Tibial nerve (tissue), 4 donors: ENCODE measurements around the gene UNC79. TPM values are rescaled to one million over a fixed set of nuclear protein-coding genes. Genes with fewer than 3 reads are reported as not detected.

Experiments used
- DNase-seq, 2 donors: peaks; one replicate each; pipeline ENCODE4 v3.0.0-alpha.2; 2019; ENCODE audit warnings: low spot score in 2 of 2
- H3K27ac ChIP-seq, 4 donors: fragments of 200-600 bp; sonication (generic) in 3 of 4; one replicate each; pipeline ENCODE4 v1.5.1; 2017 to 2019; ENCODE audit warnings: mild to moderate bottlenecking in 1 of 4
- H3K27me3 ChIP-seq, 2 donors: fragments of 200-600 bp; sonication (generic) in 1 of 2; one replicate each; pipeline versions ENCODE4 v1.5.1 to v1.6.0; 2017 to 2019
- H3K36me3 ChIP-seq, 3 donors: fragments of 200-600 bp; sonication (generic); one replicate each; pipeline ENCODE4 v1.5.1; 2018 to 2019
- H3K4me1 ChIP-seq, 4 donors: fragments of 200-600 bp; sonication (generic) in 3 of 4; one replicate each; pipeline ENCODE4 v1.5.1; 2017 to 2019
- H3K4me3 ChIP-seq, 4 donors: fragments of 200-600 bp; sonication (generic) in 3 of 4; one replicate each; pipeline ENCODE4 v1.5.1; 2017 to 2019; ENCODE audit warnings: mild to moderate bottlenecking in 1 of 4, moderate library complexity in 1 of 4
- H3K9me3 ChIP-seq, 4 donors: fragments of 200-600 bp; sonication (generic) in 3 of 4; one replicate each; pipeline ENCODE4 v1.5.1; 2017 to 2019
- EP300 ChIP-seq, 2 donors: sonication (generic); formaldehyde crosslinking; IDR thresholded peaks; one replicate each; pipeline ENCODE4 v1.6.1; 2017; ENCODE audit warnings: antibody characterized with exemption in 2 of 2, mild to moderate bottlenecking in 1 of 2
- POLR2A ChIP-seq, 2 donors: fragments of 450-650 bp; IDR thresholded peaks; one replicate each; pipeline ENCODE4 v1.6.1; 2017; ENCODE audit warnings: antibody characterized with exemption in 2 of 2, mild to moderate bottlenecking in 2 of 2, moderate library complexity in 2 of 2
- WGBS, 2 donors: methylation state at CpG; one replicate each; pipeline ENCODE4 v1.1.5; 2018; 5-methylcytosine and 5-hydroxymethylcytosine counted together
- total RNA-seq, 4 donors: library from RNA; depleted of rRNA; stranded (reverse); fragments of >200 nt; gene quantifications; one replicate each; pipeline ENCODE4 v1.1.0, GENCODE V29; 2016
- TF ChIP-seq, protein P1 (sequence below), 5 experiments: fragments of 200-600 bp in 3 of 5; fragments of 450-650 bp in 2 of 5; sonication (generic) in 3 of 5; IDR thresholded peaks; one replicate each; pipeline ENCODE4 v1.5.1; 2016 to 2019; ENCODE audit warnings: antibody characterized with exemption in 5 of 5, mild to moderate bottlenecking in 3 of 5, moderate library complexity in 2 of 5

The UNC79 gene
- total RNA-seq, 4 donors from 2014 or later: under 0.01 to 1.3 (median 0.21) TPM; not detected in 1

GRCh38 chr14:93744876-93745275, 314.1 kb downstream of the UNC79 start:
- Histone ChIP-seq H3K4me3 (no peak overlapping the region), H3K27me3 (no peaks in the 10 kb centered on the region), H3K9me3 (no peaks in the 10 kb centered on the region), H3K36me3 (no peaks in the 10 kb centered on the region), H3K4me1 (peaks cover 0 to 91% (median 59%) of the 10 kb centered on the region in 4 donors), H3K27ac (peak overlapping the region; percentile 57 to 92 (median 72))
- no peak for TF ChIP-seq EP300 (IDR thresholded peaks at IDR 0.05)
- TF ChIP-seq, protein P1, sequence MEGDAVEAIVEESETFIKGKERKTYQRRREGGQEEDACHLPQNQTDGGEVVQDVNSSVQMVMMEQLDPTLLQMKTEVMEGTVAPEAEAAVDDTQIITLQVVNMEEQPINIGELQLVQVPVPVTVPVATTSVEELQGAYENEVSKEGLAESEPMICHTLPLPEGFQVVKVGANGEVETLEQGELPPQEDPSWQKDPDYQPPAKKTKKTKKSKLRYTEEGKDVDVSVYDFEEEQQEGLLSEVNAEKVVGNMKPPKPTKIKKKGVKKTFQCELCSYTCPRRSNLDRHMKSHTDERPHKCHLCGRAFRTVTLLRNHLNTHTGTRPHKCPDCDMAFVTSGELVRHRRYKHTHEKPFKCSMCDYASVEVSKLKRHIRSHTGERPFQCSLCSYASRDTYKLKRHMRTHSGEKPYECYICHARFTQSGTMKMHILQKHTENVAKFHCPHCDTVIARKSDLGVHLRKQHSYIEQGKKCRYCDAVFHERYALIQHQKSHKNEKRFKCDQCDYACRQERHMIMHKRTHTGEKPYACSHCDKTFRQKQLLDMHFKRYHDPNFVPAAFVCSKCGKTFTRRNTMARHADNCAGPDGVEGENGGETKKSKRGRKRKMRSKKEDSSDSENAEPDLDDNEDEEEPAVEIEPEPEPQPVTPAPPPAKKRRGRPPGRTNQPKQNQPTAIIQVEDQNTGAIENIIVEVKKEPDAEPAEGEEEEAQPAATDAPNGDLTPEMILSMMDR (IDR thresholded peaks at IDR 0.05): no peak
- no peak for TF ChIP-seq POLR2A (IDR thresholded peaks at IDR 0.05)
- no peak for DNase-seq
- WGBS, 2 donors: 33 to 40% methylated on average over 1 to 8 of the region's 8 CpGs

GRCh38 chr14:93745603-93746273, 315.0 kb downstream of the UNC79 start:
- DNase-seq: no peak
- H3K27me3 ChIP-seq: no peaks in the 10 kb centered on the region
- peak overlapping the region; percentile 57 to 92 (median 72) for H3K27ac ChIP-seq
- H3K4me3 ChIP-seq: no peak overlapping the region
- 39 to 42% methylated on average over 12 to 13 of the region's 13 CpGs for WGBS, 2 donors
- peaks cover 0 to 93% (median 65%) of the 10 kb centered on the region in 4 donors for H3K4me1 ChIP-seq
- H3K9me3 ChIP-seq: no peaks in the 10 kb centered on the region
- H3K36me3 ChIP-seq: no peaks in the 10 kb centered on the region
- TF ChIP-seq, protein P1 (IDR thresholded peaks at IDR 0.05): no peak
- TF ChIP-seq POLR2A (IDR thresholded peaks at IDR 0.05) (no peak), EP300 (IDR thresholded peaks at IDR 0.05) (no peak)

GRCh38 chr14:93747102-93747501, 316.4 kb downstream of the UNC79 start:
- Histone ChIP-seq H3K27ac (peak overlapping the region; percentile 57 to 92 (median 72)), H3K36me3 (no peaks in the 10 kb centered on the region), H3K4me3 (no peak overlapping the region), H3K27me3 (no peaks in the 10 kb centered on the region), H3K9me3 (no peaks in the 10 kb centered on the region), H3K4me1 (peaks cover 0 to 94% (median 65%) of the 10 kb centered on the region in 4 donors)
- 56 to 57% methylated on average over 15 of the region's 15 CpGs for WGBS, 2 donors
- TF ChIP-seq EP300 (IDR thresholded peaks at IDR 0.05) (no peak), POLR2A (IDR thresholded peaks at IDR 0.05) (no peak)
- TF ChIP-seq, protein P1 (IDR thresholded peaks at IDR 0.05): no peak
- no peak for DNase-seq

DNA sequence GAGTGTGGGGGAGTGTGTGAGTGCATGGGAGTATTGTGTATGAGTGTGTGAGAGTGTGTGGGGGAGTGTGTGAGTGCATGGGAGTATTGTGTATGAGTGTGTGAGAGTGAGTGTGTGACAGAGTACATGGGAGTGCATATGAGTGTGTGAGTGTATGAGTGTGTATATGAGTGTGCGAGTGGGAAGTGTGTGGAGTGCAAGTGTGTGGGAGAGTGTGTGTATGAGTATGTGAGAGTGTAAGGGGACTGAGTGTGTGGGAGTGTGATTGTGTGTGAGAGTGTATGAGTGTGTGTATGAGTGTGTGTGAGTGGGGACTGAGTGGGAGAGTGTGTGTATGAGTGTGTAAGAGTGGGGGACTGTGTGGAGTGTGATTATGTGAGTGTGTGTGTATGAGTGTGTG, 316.8 kb downstream of the UNC79 start:
- 69 to 77% methylated on average over 1 of the region's 1 CpG for WGBS, 2 donors
- Histone ChIP-seq H3K36me3 (no peaks in the 10 kb centered on the region), H3K4me1 (peaks cover 0 to 94% (median 65%) of the 10 kb centered on the region in 4 donors), H3K9me3 (no peaks in the 10 kb centered on the region), H3K27ac (peak overlapping the region; percentile 57 to 92 (median 72)), H3K27me3 (no peaks in the 10 kb centered on the region), H3K4me3 (no peak overlapping the region)
- no peak for DNase-seq
- TF ChIP-seq POLR2A (IDR thresholded peaks at IDR 0.05): no peak
- TF ChIP-seq, protein P1 (IDR thresholded peaks at IDR 0.05): no peak
- no peak for TF ChIP-seq EP300 (IDR thresholded peaks at IDR 0.05)
